Upper lobe of right lung (tissue), 1 donor: ENCODE measurements around the gene BCAR3. TPM values are rescaled to one million over a fixed set of nuclear protein-coding genes. Genes with fewer than 3 reads are reported as not detected.
A peak's percentile ranks its signal among the peaks of the same experiment; 100 is the strongest.

Experiments used
- ATAC-seq: fragments of 200-7000 bp; cut with Tn5 transposase; one replicate; pipeline ENCODE4 v1.9.1; 2020; ENCODE audit warnings: mild to moderate bottlenecking, moderate library complexity
- DNase-seq: peaks from one replicate; pipeline ENCODE4 v3.0.0-alpha.2; 2020
- H3K27ac ChIP-seq: fragments of 200-600 bp; one replicate; pipeline ENCODE4 v1.8.0; 2022
- H3K27me3 ChIP-seq: fragments of 200-600 bp; one replicate; pipeline ENCODE4 v1.8.0; 2022; ENCODE audit warnings: mild to moderate bottlenecking
- H3K36me3 ChIP-seq: fragments of 200-600 bp; one replicate; pipeline ENCODE4 v1.8.0; 2022
- H3K4me1 ChIP-seq: fragments of 200-600 bp; one replicate; pipeline ENCODE4 v1.8.0; 2022
- H3K4me3 ChIP-seq: fragments of 200-600 bp; one replicate; pipeline ENCODE4 v1.8.0; 2022; ENCODE audit warnings: mild to moderate bottlenecking
- H3K9me3 ChIP-seq: fragments of 200-600 bp; one replicate; pipeline ENCODE4 v1.8.0; 2022
- CTCF ChIP-seq: fragments of 200-600 bp; IDR thresholded peaks from one replicate; pipeline ENCODE4 v1.8.0; 2022; ENCODE audit warnings: antibody characterized with exemption
- intact Hi-C: fragments of 100-400 bp; cut with DNase I; formaldehyde crosslinking; loops from one replicate; pipeline ENCODE4 v1.11.0; 2022
- total RNA-seq: library from RNA; stranded (reverse); fragmentation: NEBNext Ultra II Directional; extraction: Animal tissue kit (Norgen Biotek cat#: 25700); gene quantifications from one replicate; pipeline ENCODE4 v1.2.1, GENCODE V29; 2021
- donor health status: DM: no; HTN: yes; CAD: no; lungs with severe emphysema.

BCAR3 gene
- total RNA-seq, 1 donor from 2014 or later: 23.5 TPM

GRCh38 chr1:93648656-93649055, 33.0 kb downstream of the BCAR3 start:
- ATAC-seq (no peak), DNase-seq (no peak)

GRCh38 chr1:93641527-93641926, 40.1 kb downstream of the BCAR3 start:
- Histone ChIP-seq H3K4me1 (no peaks in the 10 kb centered on the region), H3K27me3 (no peaks in the 10 kb centered on the region), H3K4me3 (no peak overlapping the region), H3K9me3 (no peaks in the 10 kb centered on the region), H3K27ac (no peak overlapping the region), H3K36me3 (peaks cover 14% of the 10 kb centered on the region)
- DNase-seq: no peak
- ATAC-seq: no peak
- TF ChIP-seq CTCF: no peak
- intact Hi-C loops: no loop called here

More at GRCh38 chr1:93648656-93649055, 33.0 kb downstream of the BCAR3 start:
- Histone ChIP-seq H3K36me3 (no peaks in the 10 kb centered on the region), H3K9me3 (no peaks in the 10 kb centered on the region), H3K27ac (no peak overlapping the region), H3K4me1 (no peaks in the 10 kb centered on the region), H3K4me3 (no peak overlapping the region), H3K27me3 (no peaks in the 10 kb centered on the region)
- intact Hi-C loops: no loop called here
- TF ChIP-seq CTCF: no peak

- Histone ChIP-seq H3K4me3 (no peak overlapping the region), H3K36me3 (peaks cover 14% of the 10 kb centered on the region), H3K27me3 (no peaks in the 10 kb centered on the region), H3K4me1 (peaks cover 5% of the 10 kb centered on the region), H3K27ac (no peak overlapping the region), H3K9me3 (no peaks in the 10 kb centered on the region)
- intact Hi-C loops: no loop called here
- DNase-seq (no peak), ATAC-seq (peak; percentile 19)
- no peak for TF ChIP-seq CTCF
These were observed 40.8 kb downstream of the BCAR3 start for GRCh38 chr1:93640656-93641440.

- Histone ChIP-seq H3K27me3 (no peaks in the 10 kb centered on the region), H3K9me3 (no peaks in the 10 kb centered on the region), H3K4me3 (no peak overlapping the region), H3K36me3 (peaks cover 14% of the 10 kb centered on the region), H3K4me1 (peaks cover 8% of the 10 kb centered on the region), H3K27ac (peak overlapping the region; percentile 36)
- no peak for TF ChIP-seq CTCF
- DNase-seq (no peak), ATAC-seq (peak; percentile 46)
- intact Hi-C loops: loop anchor here (10.0 kb wide), 1 partner anchor 46 kb away; the partner anchor contains the start of gene BCAR3
These were observed 42.7 kb downstream of the BCAR3 start for GRCh38 chr1:93638981-93639380.

GRCh38 chr1:93638307-93638847, 43.3 kb downstream of the BCAR3 start:
- TF ChIP-seq CTCF: no peak
- intact Hi-C loops: loop anchor here (10.0 kb wide), 1 partner anchor 46 kb away; the partner anchor contains the start of gene BCAR3
- ATAC-seq: peak; percentile 83
- H3K9me3 ChIP-seq: no peaks in the 10 kb centered on the region
- H3K36me3 ChIP-seq: peaks cover 14% of the 10 kb centered on the region
- H3K4me3 ChIP-seq: no peak overlapping the region
- no peaks in the 10 kb centered on the region for H3K27me3 ChIP-seq
- peaks cover 8% of the 10 kb centered on the region for H3K4me1 ChIP-seq
- no peak for DNase-seq
- H3K27ac ChIP-seq: peak overlapping the region; percentile 36
